NCI-H1930 (cell line): ENCODE data around the gene NOCT.
A peak's percentile ranks its signal among the peaks of the same experiment; 100 is the strongest.
"Not testable (repeated sequence)": the region's sequence is repeated elsewhere in the genome, so short reads cannot be mapped to it uniquely, and the experiment has no call there.

ENCODE experiments used
- DNase-seq, 2 experiments: peaks; one replicate each; lab custom pipeline; 2025; lab: John Stamatoyannopoulos, UW

The NOCT gene

DNA sequence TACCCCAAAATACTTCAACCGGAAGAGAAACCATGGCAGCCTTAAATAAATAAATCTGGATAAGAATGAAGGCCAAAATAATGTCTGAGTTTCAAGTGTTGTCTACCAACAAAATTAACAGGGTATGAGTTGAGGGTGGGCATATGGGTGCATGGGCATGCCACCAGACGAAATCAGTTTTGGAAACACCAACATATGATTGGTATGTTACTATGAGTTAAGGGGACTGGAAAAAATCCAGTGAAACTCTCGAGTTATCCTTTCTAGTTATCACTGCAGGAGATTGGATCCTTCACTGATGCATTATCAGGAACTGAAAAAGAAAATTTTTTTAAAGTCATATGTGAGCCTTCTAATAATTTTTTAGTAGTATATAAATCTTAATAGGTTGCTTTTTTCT is 32.4 kb downstream of the NOCT start:
- no peak for DNase-seq

DNA sequence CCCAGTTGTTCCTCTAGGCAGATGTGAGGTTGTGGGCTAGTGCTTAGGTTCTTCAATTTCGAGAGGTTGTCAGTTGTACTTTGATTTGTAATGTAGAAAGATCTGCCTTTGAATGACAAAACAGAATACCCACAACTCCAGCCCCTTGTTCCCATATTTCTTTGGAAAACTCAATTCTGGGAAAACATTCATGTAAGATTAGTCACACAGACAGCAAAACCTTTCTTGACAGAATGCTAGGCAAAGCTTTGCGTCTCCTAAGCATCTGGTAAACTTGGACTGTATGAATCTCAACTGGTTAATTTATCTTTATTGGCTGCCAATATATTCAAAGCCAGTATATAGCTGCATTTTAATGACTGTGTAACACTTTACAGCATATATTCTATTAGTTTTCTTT is 34.9 kb downstream of the NOCT start:
- no peak for DNase-seq

GRCh38 chr4:139053909-139054308 is 38.3 kb downstream of the NOCT start:
- no peak for DNase-seq

DNA sequence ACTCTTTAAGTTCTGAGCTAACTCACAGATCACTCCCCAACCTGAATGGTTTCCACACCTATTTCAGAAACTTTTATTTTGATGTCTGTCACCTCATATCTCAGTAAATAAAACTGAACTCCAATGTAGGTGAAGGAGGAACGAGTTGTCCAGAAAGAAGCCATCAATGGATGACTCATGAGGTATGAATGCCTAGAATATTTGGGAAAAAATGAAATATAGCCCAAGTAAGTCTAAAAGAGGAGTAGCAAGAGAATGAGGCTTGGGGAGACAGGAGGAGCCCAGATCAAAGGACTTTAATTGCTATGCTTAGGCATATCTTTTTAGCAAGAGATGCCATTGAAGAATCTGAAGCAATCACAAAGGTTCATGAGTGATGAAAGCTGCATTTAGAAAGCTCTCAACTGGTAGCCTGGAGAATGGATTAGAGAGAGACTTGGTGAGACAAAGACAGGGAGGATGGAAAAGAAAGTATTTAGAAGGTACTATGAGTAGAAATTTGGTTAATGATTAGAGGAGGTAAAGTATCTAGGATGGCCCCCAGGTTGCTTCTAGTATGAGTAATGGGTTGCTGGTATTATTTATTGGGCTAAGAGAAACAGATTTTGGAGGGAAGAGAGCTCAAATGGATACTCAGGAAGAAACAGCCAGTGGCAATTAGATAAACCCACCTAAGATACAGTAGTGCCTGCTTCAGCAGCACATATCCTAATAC is 39.4 kb downstream of the NOCT start:
- DNase-seq, result no peak

DNA sequence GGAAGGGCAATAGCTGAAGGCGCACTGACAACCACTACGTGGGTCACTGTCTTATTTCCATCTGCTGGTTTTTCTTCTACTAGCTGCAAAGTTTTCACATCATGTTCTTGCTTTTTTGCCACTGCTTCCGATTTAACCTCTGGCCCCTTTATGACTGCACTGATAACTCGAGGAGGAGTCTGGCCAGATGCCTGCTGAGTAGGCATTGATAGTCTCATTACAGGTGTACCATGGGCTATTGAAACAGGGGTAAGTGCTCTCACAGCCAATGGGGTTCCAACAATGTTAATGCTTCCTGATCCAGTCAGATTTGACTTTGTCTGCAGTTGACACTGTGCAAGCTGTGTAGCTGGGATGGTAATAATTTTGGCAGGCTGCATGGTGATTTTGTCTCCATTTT is 43.4 kb downstream of the NOCT start:
- DNase-seq, result not testable (repeated sequence)

GRCh38 chr4:139060591-139060990 is 45.0 kb downstream of the NOCT start:
- DNase-seq, result no peak

DNA sequence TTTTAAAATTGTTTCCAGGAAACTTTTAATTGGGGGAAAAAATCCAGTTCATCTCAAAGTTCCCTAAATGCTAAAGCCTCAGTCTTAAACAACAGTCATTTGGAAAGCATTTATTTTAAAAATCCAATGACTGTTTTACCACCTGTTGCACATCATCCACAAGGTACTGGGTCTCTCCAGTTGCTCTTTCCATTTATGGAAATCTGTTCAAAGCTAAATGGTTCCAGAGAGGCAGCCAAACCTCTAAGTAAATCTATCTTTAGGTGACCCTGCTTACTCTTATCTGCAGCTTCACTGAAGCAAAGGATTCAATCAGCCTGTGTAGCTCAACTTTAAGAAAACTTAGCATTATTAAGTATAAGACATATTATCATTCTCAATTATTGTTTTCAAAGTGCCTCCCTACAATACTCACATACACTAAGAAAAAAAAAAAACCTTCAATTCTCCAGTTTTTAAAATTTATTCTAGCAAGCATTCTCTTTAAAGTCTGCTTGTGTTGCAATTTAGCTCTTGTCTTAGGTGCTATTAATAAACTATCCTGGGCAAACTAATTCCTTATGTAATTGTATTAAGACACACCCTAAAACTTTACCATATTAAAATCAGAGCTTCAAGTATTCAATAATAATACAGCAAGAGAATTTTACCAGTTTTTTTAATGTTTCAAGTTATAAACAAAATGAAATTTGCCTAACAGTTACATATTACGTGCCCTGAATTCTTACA is 60.6 kb downstream of the NOCT start:
- DNase-seq, result no peak

- DNase-seq, result no peak
Measured at GRCh38 chr4:139077567-139078355, 62.2 kb downstream of the NOCT start.

DNA sequence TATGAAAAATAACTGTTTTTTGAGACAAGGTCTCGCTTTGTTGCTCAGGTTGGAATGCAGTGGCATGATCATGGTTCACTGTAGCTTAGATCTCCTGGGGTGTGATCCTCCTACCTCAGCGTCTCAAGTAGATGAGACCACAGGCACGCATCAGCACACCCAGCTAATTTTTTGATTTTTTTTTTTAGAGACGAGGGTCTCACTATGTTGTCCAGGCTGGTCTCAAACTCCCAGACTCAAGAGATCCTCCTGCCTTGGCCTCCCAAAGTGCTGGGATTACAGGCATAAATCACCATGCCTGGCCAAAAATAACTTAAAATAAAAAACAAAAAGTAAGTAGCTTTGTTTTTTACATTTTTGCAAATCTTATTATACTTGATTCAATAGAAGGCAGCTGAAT is 63.3 kb downstream of the NOCT start:
- no peak for DNase-seq

GRCh38 chr4:139082750-139083606 is 67.4 kb downstream of the NOCT start:
- DNase-seq, result peak; percentile 93 to 95

GRCh38 chr4:139083607-139083955 is 68.0 kb downstream of the NOCT start:
- peak; percentile 26 to 58 for DNase-seq

DNA sequence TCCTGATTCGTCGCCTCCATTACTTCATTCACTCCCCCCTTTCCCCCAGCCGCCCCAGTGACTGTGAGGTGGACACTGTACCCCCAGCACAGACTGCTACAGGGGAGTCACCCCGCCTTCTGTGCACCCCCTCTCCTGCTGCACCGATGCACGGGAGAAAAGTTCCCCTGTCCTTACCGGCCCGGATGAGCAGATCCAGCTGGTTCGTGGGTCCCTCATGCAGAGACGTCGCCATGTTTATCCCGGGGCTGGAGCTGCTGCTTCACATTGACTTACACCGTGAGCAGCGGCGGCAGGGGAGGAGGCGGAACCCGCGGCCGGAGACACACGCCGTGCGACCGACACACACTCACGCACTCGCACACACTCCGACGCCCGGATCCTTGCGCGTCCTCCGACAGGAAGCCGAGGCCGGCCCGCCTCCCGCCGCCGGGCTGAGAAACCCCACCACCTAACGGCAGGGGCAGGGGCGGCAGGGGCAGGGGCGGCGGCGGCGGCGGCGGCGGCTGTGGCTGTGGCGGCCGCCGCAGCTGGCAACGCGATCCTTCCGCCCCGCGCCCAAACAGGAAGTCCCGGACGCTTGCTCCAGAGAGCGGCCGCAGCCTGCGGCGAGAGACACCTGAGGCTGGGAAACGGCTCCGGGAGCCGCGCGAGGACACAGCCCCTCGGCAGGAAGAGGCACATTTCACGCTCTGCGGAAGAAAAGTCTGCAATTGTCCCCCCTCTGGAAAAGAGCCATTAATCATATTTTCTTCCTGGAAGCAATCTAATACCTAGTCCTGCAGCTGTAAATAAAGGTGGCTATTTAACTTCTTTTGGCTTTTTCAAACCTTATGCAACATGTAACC is 68.6 kb downstream of the NOCT start:
- DNase-seq, result peak; percentile 83 to 87

GRCh38 chr4:139084804-139085093 is 69.2 kb downstream of the NOCT start:
- DNase-seq, result no peak

DNA sequence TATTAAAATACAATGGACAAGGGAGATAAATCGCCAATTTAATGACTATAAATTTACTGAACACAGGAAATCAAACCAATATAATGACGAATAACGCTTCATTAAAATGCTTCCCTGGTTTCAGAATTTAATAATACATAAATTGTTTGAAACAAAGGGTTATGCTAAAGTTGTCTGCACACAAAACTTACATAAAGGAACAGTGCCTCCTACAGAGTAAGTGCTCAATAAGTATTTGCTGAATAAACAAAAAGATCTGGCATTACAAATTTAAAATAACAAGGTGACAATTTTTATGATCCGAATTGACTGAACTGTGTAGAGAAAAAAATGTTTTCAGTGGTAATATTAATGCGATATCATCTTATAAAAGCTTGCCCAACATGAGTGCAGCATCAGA is 69.6 kb downstream of the NOCT start:
- DNase-seq, result no peak

DNA sequence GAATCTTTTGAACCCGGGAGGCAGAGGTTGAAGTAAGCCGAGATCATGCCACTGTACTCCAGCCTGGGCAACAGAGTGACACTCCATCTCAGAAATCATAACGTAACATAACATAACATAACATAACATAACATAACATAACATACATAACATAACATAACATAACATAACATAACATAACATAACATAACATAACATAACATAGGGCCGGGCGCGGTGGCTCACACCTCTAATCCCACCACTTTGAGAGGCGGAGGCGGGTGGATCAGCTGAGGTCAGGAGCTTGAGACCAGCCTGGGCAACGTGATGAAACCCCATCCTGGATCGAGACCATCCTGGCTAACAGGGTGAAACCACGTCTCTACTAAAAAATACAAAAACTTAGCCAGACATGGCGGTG is 76.7 kb downstream of the NOCT start:
- DNase-seq, result no peak
